H9 (cell line): ENCODE results near the gene FARS2. TPM values are rescaled to one million over a fixed set of nuclear protein-coding genes. Genes with fewer than 3 reads are reported as not detected.

Source experiments
- DNase-seq: peaks from one replicate; pipeline ENCODE4 v3.0.0-alpha.2; 2017
- H2AFZ ChIP-seq: one replicate; pipeline ENCODE4 v1.6.1; 2013; ENCODE audit warnings: mild to moderate bottlenecking, low read length, control low read depth, moderate library complexity
- H2AK5ac ChIP-seq: 2 replicates; pipeline ENCODE4 v1.6.1; 2013; ENCODE audit warnings: low read length, control low read depth, mixed read lengths; ENCODE audit not compliant: insufficient read length
- H2BK120ac ChIP-seq: one replicate; pipeline ENCODE4 v1.6.1; 2013; ENCODE audit warnings: low read depth, mild to moderate bottlenecking, low read length, control low read depth, inconsistent platforms; ENCODE audit not compliant: poor library complexity, severe bottlenecking
- H2BK12ac ChIP-seq: 2 replicates; pipeline ENCODE4 v1.6.1; 2013; ENCODE audit warnings: low read length, control low read depth, mixed read lengths, low read depth; ENCODE audit not compliant: insufficient read length
- H2BK15ac ChIP-seq: 2 replicates; pipeline ENCODE4 v1.6.1; 2013; ENCODE audit warnings: low read depth, low read length, control low read depth
- H2BK20ac ChIP-seq: one replicate; pipeline ENCODE4 v1.6.1; 2013; ENCODE audit warnings: low read depth, mild to moderate bottlenecking, low read length, control low read depth, inconsistent platforms; ENCODE audit not compliant: poor library complexity, severe bottlenecking
- H2BK5ac ChIP-seq: 2 replicates; pipeline ENCODE4 v1.6.1; 2013; ENCODE audit warnings: low read length, control low read depth, mixed read lengths; ENCODE audit not compliant: insufficient read length
- H3K14ac ChIP-seq: 2 replicates; pipeline ENCODE4 v1.6.1; 2013; ENCODE audit warnings: low read length, control low read depth; ENCODE audit not compliant: insufficient read depth
- H3K18ac ChIP-seq: 2 replicates; pipeline ENCODE4 v1.6.1; 2013; ENCODE audit warnings: low read depth, mild to moderate bottlenecking, mixed read lengths, low read length, control low read depth; ENCODE audit not compliant: insufficient read length
- H3K23ac ChIP-seq: 2 replicates; pipeline ENCODE4 v1.6.1; 2013; ENCODE audit warnings: low read length, control low read depth, mixed read lengths, low read depth; ENCODE audit not compliant: insufficient read length
- H3K23me2 ChIP-seq: 2 replicates; pipeline ENCODE4 v1.6.1; 2013; ENCODE audit warnings: low read depth, mild to moderate bottlenecking, mixed read lengths, low read length, control low read depth; ENCODE audit not compliant: insufficient read length, poor library complexity, severe bottlenecking
- H3K27ac ChIP-seq: 2 replicates; pipeline ENCODE4 v1.5.1; 2013; ENCODE audit warnings: low read length, control low read depth, mixed read lengths, low read depth; ENCODE audit not compliant: insufficient read length
- H3K27me3 ChIP-seq: 2 replicates; pipeline ENCODE4 v1.6.1; 2013; ENCODE audit warnings: low read length, control low read depth, inconsistent platforms; ENCODE audit not compliant: insufficient read depth
- H3K4ac ChIP-seq: 2 replicates; pipeline ENCODE4 v1.6.1; 2013; ENCODE audit warnings: low read depth, mild to moderate bottlenecking, control low read depth, inconsistent platforms, low read length, moderate library complexity
- H3K4me1 ChIP-seq: 2 replicates; pipeline ENCODE4 v1.6.1; 2013; ENCODE audit warnings: low read length, control low read depth, inconsistent platforms; ENCODE audit not compliant: insufficient read depth
- H3K4me2 ChIP-seq: 2 replicates; pipeline ENCODE4 v1.6.1; 2013; ENCODE audit warnings: low read length, control low read depth, mixed read lengths; ENCODE audit not compliant: insufficient read length, insufficient read depth
- H3K56ac ChIP-seq: 2 replicates; pipeline ENCODE4 v1.6.1; 2013; ENCODE audit warnings: low read depth, mild to moderate bottlenecking, mixed read lengths, low read length, control low read depth; ENCODE audit not compliant: insufficient read length
- H3K79me1 ChIP-seq: 2 replicates; pipeline ENCODE4 v1.6.1; 2013; ENCODE audit warnings: low read depth, mild to moderate bottlenecking, moderate library complexity, low read length, control low read depth, inconsistent platforms; ENCODE audit not compliant: insufficient read depth, poor library complexity, severe bottlenecking
- H3K79me2 ChIP-seq: 2 replicates; pipeline ENCODE4 v1.6.1; 2013; ENCODE audit warnings: low read length, control low read depth, inconsistent platforms; ENCODE audit not compliant: insufficient read depth
- H3K9ac ChIP-seq: 2 replicates; pipeline ENCODE4 v1.6.1; 2013; ENCODE audit warnings: low read length, control low read depth, mixed read lengths; ENCODE audit not compliant: insufficient read length; ENCODE audit errors: extremely low read depth
- H3K9me3 ChIP-seq: one replicate; pipeline ENCODE4 v1.6.1; 2013; ENCODE audit warnings: low read depth, low read length, inconsistent platforms; ENCODE audit not compliant: control insufficient read depth
- H3T11ph ChIP-seq: one replicate; pipeline ENCODE4 v1.6.1; 2013; ENCODE audit warnings: mild to moderate bottlenecking, low read length, control low read depth, inconsistent platforms
- H4K20me1 ChIP-seq: one replicate; pipeline ENCODE4 v1.6.1; 2013; ENCODE audit not compliant: control insufficient read depth, insufficient read length, insufficient read depth
- H4K5ac ChIP-seq: 2 replicates; pipeline ENCODE4 v1.6.1; 2013; ENCODE audit warnings: low read depth, mild to moderate bottlenecking, mixed read lengths, low read length, control low read depth; ENCODE audit not compliant: insufficient read length
- H4K8ac ChIP-seq: replicated peaks from 2 replicates; pipeline ENCODE4 v1.6.1; 2013; ENCODE audit warnings: low read length, control low read depth, mixed read lengths, low read depth; ENCODE audit not compliant: insufficient read length
- H4K91ac ChIP-seq: 2 replicates; pipeline ENCODE4 v1.6.1; 2013; ENCODE audit warnings: low read depth, mild to moderate bottlenecking, moderate library complexity, mixed read lengths, low read length, control low read depth; ENCODE audit not compliant: insufficient read length
- H3K27ac Mint-ChIP-seq, 3 experiments: 2 replicates in 2 of 3; 3 replicates in 1 of 3; pipeline ENCODE4 v1.8.0; 2020 to 2021; ENCODE audit warnings: mixed read lengths in 3 of 3, mild to moderate bottlenecking in 1 of 3, moderate library complexity in 1 of 3
- H3K27me3 Mint-ChIP-seq: 2 replicates; pipeline ENCODE4 v1.8.0; 2021; ENCODE audit warnings: low read depth, mild to moderate bottlenecking, moderate library complexity, mixed read lengths
- H3K36me3 Mint-ChIP-seq, 3 experiments: 2 replicates in 2 of 3; 3 replicates in 1 of 3; pipeline ENCODE4 v1.8.0; 2020 to 2021; ENCODE audit warnings: low read depth in 3 of 3, mixed read lengths in 3 of 3; ENCODE audit not compliant: insufficient read depth in 1 of 3
- H3K4me1 Mint-ChIP-seq, 2 experiments: 2 replicates each; pipeline ENCODE4 v1.8.0; 2020; ENCODE audit warnings: mixed read lengths in 2 of 2
- H3K4me3 Mint-ChIP-seq, 2 experiments: 2 replicates in 1 of 2; 3 replicates in 1 of 2; pipeline ENCODE4 v1.8.0; 2020 to 2021; ENCODE audit warnings: mild to moderate bottlenecking in 2 of 2, mixed read lengths in 2 of 2, moderate library complexity in 1 of 2
- H3K9me3 Mint-ChIP-seq, 2 experiments: 2 replicates in 1 of 2; 3 replicates in 1 of 2; pipeline ENCODE4 v1.8.0; 2020; ENCODE audit warnings: mild to moderate bottlenecking in 2 of 2, mixed read lengths in 2 of 2, moderate library complexity in 1 of 2
- CTCF ChIP-seq: fragments of 200-600 bp; sonication (generic); conservative IDR thresholded peaks from 3 replicates; pipeline ENCODE4 v1.8.0; 2021; ENCODE audit warnings: antibody characterized with exemption, mild to moderate bottlenecking
- total RNA-seq: library from RNA; stranded (reverse); gene quantifications from 2 replicates; pipeline ENCODE4 v1.2.1, GENCODE V29; 2021

Gene FARS2
- total RNA-seq, 1 experiment from 2014 or later, result 8.5 TPM

- H3K9me3 Mint-ChIP-seq, result no peaks in the 10 kb centered on the region
- H2BK12ac ChIP-seq, result no peak overlapping the region
- no peak overlapping the region for H3T11ph ChIP-seq
- no peak overlapping the region for H2BK5ac ChIP-seq
- no peak overlapping the region for H3K4me3 Mint-ChIP-seq
- H3K56ac ChIP-seq, result no peak overlapping the region
- no peak overlapping the region for H4K8ac ChIP-seq
- H2BK20ac ChIP-seq, result no peak overlapping the region
- H2BK15ac ChIP-seq, result no peak overlapping the region
- H3K36me3 Mint-ChIP-seq, result no peaks in the 10 kb centered on the region
- H3K27me3 ChIP-seq, result no peaks in the 10 kb centered on the region
- no peak overlapping the region for H4K91ac ChIP-seq
- no peak for TF ChIP-seq CTCF
- no peak overlapping the region for H4K5ac ChIP-seq
- H4K20me1 ChIP-seq, result no peaks in the 10 kb centered on the region
- no peak overlapping the region for H3K9ac ChIP-seq
- H3K4me2 ChIP-seq, result no peak overlapping the region
- no peak overlapping the region for H2AK5ac ChIP-seq
- H3K4me1 Mint-ChIP-seq, result peaks cover 11 to 15% of the 10 kb centered on the region in 2 experiments
- no peak overlapping the region for H3K14ac ChIP-seq
- H3K4me1 ChIP-seq, result peaks cover 5% of the 10 kb centered on the region; the same call in 1 of the 2 replicates
- no peak overlapping the region for H3K23ac ChIP-seq
- H3K27me3 Mint-ChIP-seq, result no peaks in the 10 kb centered on the region
- no peak overlapping the region for H3K27ac ChIP-seq
- DNase-seq, result no peak
- no peaks in the 10 kb centered on the region for H3K9me3 ChIP-seq
- no peak overlapping the region for H3K18ac ChIP-seq
- H3K4ac ChIP-seq, result no peak overlapping the region
- no peaks in the 10 kb centered on the region for H3K23me2 ChIP-seq
- H2BK120ac ChIP-seq, result no peak overlapping the region
- peak overlapping the region in 1 of 3 experiments; percentile 23; a peak in 1 of 7 replicates for H3K27ac Mint-ChIP-seq
- peaks cover 2% of the 10 kb centered on the region; the same call in 1 of the 2 replicates for H3K79me2 ChIP-seq
- peaks cover 2% of the 10 kb centered on the region for H3K79me1 ChIP-seq
- no peak overlapping the region for H2AFZ ChIP-seq
Measured at GRCh38 chr6:5290500-5290899, 29.2 kb downstream of the FARS2 start.
